Liver (tissue), 9 donors: ENCODE data around the gene RNPC3. TPM values are rescaled to one million over a fixed set of nuclear protein-coding genes. Genes with fewer than 3 reads are reported as not detected.

ENCODE experiments used
- DNase-seq: peaks from one replicate; pipeline ENCODE4 v3.0.0-alpha.2; 2017; ENCODE audit warnings: low spot score
- H3K27ac ChIP-seq, 2 donors: one replicate each; pipeline ENCODE4 v1.7.0; 2013; ENCODE audit warnings: inconsistent platforms in 2 of 2, low read length in 2 of 2, control low read depth in 1 of 2, low read depth in 1 of 2, mild to moderate bottlenecking in 1 of 2
- H3K27me3 ChIP-seq, 4 donors: one replicate each; pipeline versions ENCODE4 v1.6.1 to v1.7.0; 2013; ENCODE audit warnings: low read length in 3 of 4, inconsistent platforms in 1 of 4, mild to moderate bottlenecking in 1 of 4, moderate library complexity in 1 of 4; ENCODE audit not compliant: control insufficient read depth in 4 of 4, insufficient read depth in 4 of 4
- H3K36me3 ChIP-seq, 4 donors: one replicate each; pipeline versions ENCODE4 v1.6.1 to v1.7.0; 2013; ENCODE audit warnings: low read length in 3 of 4, mild to moderate bottlenecking in 3 of 4, low read depth in 1 of 4, moderate library complexity in 1 of 4; ENCODE audit not compliant: control insufficient read depth in 4 of 4, insufficient read depth in 3 of 4
- H3K4me1 ChIP-seq, 4 donors: one replicate each; pipeline versions ENCODE4 v1.6.1 to v1.7.0; 2013; ENCODE audit warnings: low read length in 3 of 4, mild to moderate bottlenecking in 3 of 4, moderate library complexity in 1 of 4; ENCODE audit not compliant: control insufficient read depth in 4 of 4, insufficient read depth in 4 of 4
- H3K4me3 ChIP-seq, 3 donors: one replicate each; pipeline versions ENCODE4 v1.6.1 to v1.7.0; 2013; ENCODE audit warnings: low read length in 3 of 3, control low read depth in 1 of 3, low read depth in 1 of 3, mild to moderate bottlenecking in 1 of 3
- H3K9ac ChIP-seq, 2 donors: one replicate each; pipeline ENCODE4 v1.7.0; 2013; ENCODE audit warnings: low read length in 2 of 2, mild to moderate bottlenecking in 2 of 2, moderate library complexity in 2 of 2, control low read depth in 1 of 2, low read depth in 1 of 2
- H3K9me3 ChIP-seq, 4 donors: one replicate each; pipeline versions ENCODE4 v1.6.1 to v1.7.0; 2013; ENCODE audit warnings: low read length in 3 of 4; ENCODE audit not compliant: control insufficient read depth in 4 of 4
- EGR1 ChIP-seq, 2 donors: IDR thresholded peaks; 2 replicates each; pipeline ENCODE4 v1.6.1; 2016 to 2018; ENCODE audit warnings: antibody characterized with exemption in 2 of 2, low read depth in 2 of 2
- FOXA1 ChIP-seq: IDR thresholded peaks from 2 replicates; pipeline ENCODE4 v1.6.1; 2016; ENCODE audit warnings: antibody characterized with exemption
- FOXA2 ChIP-seq: IDR thresholded peaks from 2 replicates; pipeline ENCODE4 v1.6.1; 2016; ENCODE audit warnings: antibody characterized with exemption
- GABPA ChIP-seq, 2 donors: IDR thresholded peaks in 1 of 2; conservative IDR thresholded peaks in 1 of 2; 2 replicates each; pipeline ENCODE4 v1.6.1; 2016; ENCODE audit warnings: antibody characterized with exemption in 2 of 2, mild to moderate bottlenecking in 1 of 2, moderate library complexity in 1 of 2
- HNF4A ChIP-seq, 2 donors: conservative IDR thresholded peaks; 2 replicates each; pipeline ENCODE4 v1.6.1; 2016; ENCODE audit warnings: antibody characterized with exemption in 2 of 2, mild to moderate bottlenecking in 2 of 2
- HNF4G ChIP-seq: IDR thresholded peaks from 2 replicates; pipeline ENCODE4 v1.6.1; 2016; ENCODE audit warnings: antibody characterized with exemption
- JUND ChIP-seq, 2 donors: IDR thresholded peaks; 2 replicates each; pipeline ENCODE4 v1.6.1; 2016; ENCODE audit warnings: antibody characterized with exemption in 2 of 2
- NR2F2 ChIP-seq: IDR thresholded peaks from 2 replicates; pipeline ENCODE4 v1.6.1; 2016; ENCODE audit warnings: antibody characterized with exemption
- RAD21 ChIP-seq, 2 donors: IDR thresholded peaks; 2 replicates each; pipeline ENCODE4 v1.6.1; 2016; ENCODE audit warnings: antibody characterized with exemption in 2 of 2, mild to moderate bottlenecking in 2 of 2
- RXRA ChIP-seq, 2 donors: IDR thresholded peaks; 2 replicates each; pipeline ENCODE4 v1.6.1; 2017 to 2018; ENCODE audit warnings: antibody characterized with exemption in 2 of 2, mild to moderate bottlenecking in 1 of 2
- SP1 ChIP-seq: IDR thresholded peaks from 2 replicates; pipeline ENCODE4 v1.6.1; 2018; ENCODE audit warnings: antibody characterized with exemption, mild to moderate bottlenecking
- TAF1 ChIP-seq: conservative IDR thresholded peaks from 2 replicates; pipeline ENCODE4 v1.6.1; 2016; ENCODE audit warnings: antibody characterized with exemption, mild to moderate bottlenecking
- YY1 ChIP-seq: IDR thresholded peaks from 2 replicates; pipeline ENCODE4 v1.6.1; 2016; ENCODE audit warnings: antibody characterized with exemption, mild to moderate bottlenecking
- WGBS: extraction: QIAGEN DNeasy Blood & Tissue Kit; methylation state at CpG from one replicate; pipeline ENCODE4 v1.1.7; 2013; 5-methylcytosine and 5-hydroxymethylcytosine counted together
- polyA plus RNA-seq, 2 donors: library from polyadenylated mRNA; stranded (reverse) in 1 of 2; unstranded in 1 of 2; fragments of 200-250 nt in 1 of 2; fragments of >200 nt in 1 of 2; fragmentation: Nextera tagmentation in 1 of 2; extraction: Ambion mirVana in 1 of 2; gene quantifications; one replicate each; pipeline versions ENCODE4 v1.2.1 to v1.2.3, GENCODE V29; 2013 to 2015
- total RNA-seq, 2 donors: library from RNA; depleted of rRNA; stranded (reverse); fragments of >200 nt; gene quantifications; one replicate each; pipeline ENCODE4 v1.2.3, GENCODE V29; 2014
- TF ChIP-seq, protein P1 (sequence below): fragments of 150-350 bp; IDR thresholded peaks from 2 replicates; pipeline ENCODE4 v1.5.1; 2017; ENCODE audit warnings: improper control_type of control experiment, low read depth, low read length; ENCODE audit not compliant: missing input control
- TF ChIP-seq, protein P2 (sequence below): IDR thresholded peaks from 2 replicates; pipeline ENCODE4 v1.6.1; 2016; ENCODE audit warnings: antibody characterized with exemption
- TF ChIP-seq, protein P3 (sequence below): IDR thresholded peaks from 2 replicates; pipeline ENCODE4 v1.6.1; 2016; ENCODE audit warnings: antibody characterized with exemption, mild to moderate bottlenecking
- TF ChIP-seq, protein P4 (sequence below): IDR thresholded peaks from 2 replicates; pipeline ENCODE4 v1.6.1; 2016; ENCODE audit warnings: antibody characterized with exemption
- TF ChIP-seq, protein P5 (sequence below): IDR thresholded peaks from 2 replicates; pipeline ENCODE4 v1.6.1; 2016; ENCODE audit warnings: antibody characterized with exemption
- donor health status: healthy.
- donor health status: healthy.
- donor health status: healthy.
- donor health status: healthy.
- donor health status: healthy.

The RNPC3 gene
- total and polyA plus RNA-seq, 4 donors, result 4.2 to 18.0 (median 9.6) TPM

DNA sequence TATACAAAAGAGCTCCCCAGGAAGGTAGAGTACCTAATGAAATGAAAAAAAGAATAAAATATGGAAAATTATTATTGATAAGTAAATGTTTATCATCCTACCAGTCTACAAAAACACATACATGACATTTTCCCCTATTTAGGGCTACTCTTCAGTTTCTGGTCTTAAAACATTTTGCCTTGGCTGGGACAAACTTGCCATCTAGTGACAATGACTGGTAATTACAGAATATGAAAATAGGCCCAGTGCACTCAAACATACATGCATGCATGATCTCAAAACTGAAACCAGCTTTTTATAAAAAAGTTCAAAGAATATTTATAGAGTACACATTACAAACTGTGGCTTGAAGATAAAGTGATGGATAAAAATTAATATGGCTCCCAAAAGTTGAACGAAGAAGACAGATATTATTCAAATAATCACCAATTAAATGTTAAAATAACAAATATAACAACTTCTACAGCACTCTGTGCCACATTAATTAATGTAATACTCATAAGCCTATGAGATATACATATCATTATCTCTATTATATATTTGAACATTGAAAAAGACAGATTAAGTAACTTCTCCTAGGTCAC is 10.5 kb upstream of the RNPC3 start:
- no peak overlapping the region for H3K9ac ChIP-seq
- no peak overlapping the region for H3K4me3 ChIP-seq
- no peaks in the 10 kb centered on the region for H3K4me1 ChIP-seq
- H3K27ac ChIP-seq, result no peak overlapping the region
- H3K36me3 ChIP-seq, result no peaks in the 10 kb centered on the region
- WGBS, result 42% methylated on average over 1 of the region's 1 CpG
- DNase-seq, result no peak
- TF ChIP-seq RAD21 (IDR thresholded peaks at IDR 0.05) (peak; percentile 89 to 93), JUND (IDR thresholded peaks at IDR 0.05) (no peak), FOXA2 (no peak)
- TF ChIP-seq, protein P1, sequence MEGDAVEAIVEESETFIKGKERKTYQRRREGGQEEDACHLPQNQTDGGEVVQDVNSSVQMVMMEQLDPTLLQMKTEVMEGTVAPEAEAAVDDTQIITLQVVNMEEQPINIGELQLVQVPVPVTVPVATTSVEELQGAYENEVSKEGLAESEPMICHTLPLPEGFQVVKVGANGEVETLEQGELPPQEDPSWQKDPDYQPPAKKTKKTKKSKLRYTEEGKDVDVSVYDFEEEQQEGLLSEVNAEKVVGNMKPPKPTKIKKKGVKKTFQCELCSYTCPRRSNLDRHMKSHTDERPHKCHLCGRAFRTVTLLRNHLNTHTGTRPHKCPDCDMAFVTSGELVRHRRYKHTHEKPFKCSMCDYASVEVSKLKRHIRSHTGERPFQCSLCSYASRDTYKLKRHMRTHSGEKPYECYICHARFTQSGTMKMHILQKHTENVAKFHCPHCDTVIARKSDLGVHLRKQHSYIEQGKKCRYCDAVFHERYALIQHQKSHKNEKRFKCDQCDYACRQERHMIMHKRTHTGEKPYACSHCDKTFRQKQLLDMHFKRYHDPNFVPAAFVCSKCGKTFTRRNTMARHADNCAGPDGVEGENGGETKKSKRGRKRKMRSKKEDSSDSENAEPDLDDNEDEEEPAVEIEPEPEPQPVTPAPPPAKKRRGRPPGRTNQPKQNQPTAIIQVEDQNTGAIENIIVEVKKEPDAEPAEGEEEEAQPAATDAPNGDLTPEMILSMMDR, result peak; percentile 75
- no peaks in the 10 kb centered on the region for H3K9me3 ChIP-seq
- H3K27me3 ChIP-seq, result no peaks in the 10 kb centered on the region

DNA sequence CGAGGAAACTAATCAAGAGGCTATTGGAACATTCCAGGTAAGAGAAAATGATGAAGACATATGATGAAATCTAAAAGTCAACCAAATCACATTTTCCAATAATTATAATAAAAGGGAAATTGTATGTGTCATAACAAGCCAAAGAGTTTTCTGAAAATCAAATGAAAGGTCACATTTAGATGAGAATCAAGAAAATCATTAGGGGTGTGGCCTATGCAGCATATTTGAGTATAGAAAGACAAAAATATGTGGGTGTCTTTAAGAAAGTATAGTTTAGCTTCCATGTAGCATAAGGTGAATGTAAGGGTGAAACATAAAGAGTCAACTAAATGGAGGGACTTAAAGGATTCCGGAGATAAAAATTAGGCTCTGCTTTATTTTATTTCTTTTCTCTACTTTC is 9.2 kb upstream of the RNPC3 start:
- H3K9ac ChIP-seq, result no peak overlapping the region
- H3K9me3 ChIP-seq, result no peaks in the 10 kb centered on the region
- no peak for TF ChIP-seq YY1
- TF ChIP-seq, protein P2, sequence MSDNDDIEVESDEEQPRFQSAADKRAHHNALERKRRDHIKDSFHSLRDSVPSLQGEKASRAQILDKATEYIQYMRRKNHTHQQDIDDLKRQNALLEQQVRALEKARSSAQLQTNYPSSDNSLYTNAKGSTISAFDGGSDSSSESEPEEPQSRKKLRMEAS, result no peak
- TF ChIP-seq, protein P3, sequence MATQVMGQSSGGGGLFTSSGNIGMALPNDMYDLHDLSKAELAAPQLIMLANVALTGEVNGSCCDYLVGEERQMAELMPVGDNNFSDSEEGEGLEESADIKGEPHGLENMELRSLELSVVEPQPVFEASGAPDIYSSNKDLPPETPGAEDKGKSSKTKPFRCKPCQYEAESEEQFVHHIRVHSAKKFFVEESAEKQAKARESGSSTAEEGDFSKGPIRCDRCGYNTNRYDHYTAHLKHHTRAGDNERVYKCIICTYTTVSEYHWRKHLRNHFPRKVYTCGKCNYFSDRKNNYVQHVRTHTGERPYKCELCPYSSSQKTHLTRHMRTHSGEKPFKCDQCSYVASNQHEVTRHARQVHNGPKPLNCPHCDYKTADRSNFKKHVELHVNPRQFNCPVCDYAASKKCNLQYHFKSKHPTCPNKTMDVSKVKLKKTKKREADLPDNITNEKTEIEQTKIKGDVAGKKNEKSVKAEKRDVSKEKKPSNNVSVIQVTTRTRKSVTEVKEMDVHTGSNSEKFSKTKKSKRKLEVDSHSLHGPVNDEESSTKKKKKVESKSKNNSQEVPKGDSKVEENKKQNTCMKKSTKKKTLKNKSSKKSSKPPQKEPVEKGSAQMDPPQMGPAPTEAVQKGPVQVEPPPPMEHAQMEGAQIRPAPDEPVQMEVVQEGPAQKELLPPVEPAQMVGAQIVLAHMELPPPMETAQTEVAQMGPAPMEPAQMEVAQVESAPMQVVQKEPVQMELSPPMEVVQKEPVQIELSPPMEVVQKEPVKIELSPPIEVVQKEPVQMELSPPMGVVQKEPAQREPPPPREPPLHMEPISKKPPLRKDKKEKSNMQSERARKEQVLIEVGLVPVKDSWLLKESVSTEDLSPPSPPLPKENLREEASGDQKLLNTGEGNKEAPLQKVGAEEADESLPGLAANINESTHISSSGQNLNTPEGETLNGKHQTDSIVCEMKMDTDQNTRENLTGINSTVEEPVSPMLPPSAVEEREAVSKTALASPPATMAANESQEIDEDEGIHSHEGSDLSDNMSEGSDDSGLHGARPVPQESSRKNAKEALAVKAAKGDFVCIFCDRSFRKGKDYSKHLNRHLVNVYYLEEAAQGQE, result no peak
- TF ChIP-seq SP1, result no peak
- no peak for TF ChIP-seq FOXA1
- TF ChIP-seq, protein P4, sequence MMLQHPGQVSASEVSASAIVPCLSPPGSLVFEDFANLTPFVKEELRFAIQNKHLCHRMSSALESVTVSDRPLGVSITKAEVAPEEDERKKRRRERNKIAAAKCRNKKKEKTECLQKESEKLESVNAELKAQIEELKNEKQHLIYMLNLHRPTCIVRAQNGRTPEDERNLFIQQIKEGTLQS, result no peak
- TF ChIP-seq HNF4A (conservative IDR thresholded peaks at IDR 0.05), result no peak
- no peak for TF ChIP-seq HNF4G
- no peak for TF ChIP-seq EGR1 (IDR thresholded peaks at IDR 0.05; ENCODE audit: low read depth in 2 of 2)
- no peak for TF ChIP-seq RXRA (IDR thresholded peaks at IDR 0.05)
- no peak for TF ChIP-seq GABPA (IDR thresholded peaks at IDR 0.05 in 1 of 2, conservative IDR thresholded peaks at IDR 0.05 in 1 of 2)
- TF ChIP-seq, protein P5, sequence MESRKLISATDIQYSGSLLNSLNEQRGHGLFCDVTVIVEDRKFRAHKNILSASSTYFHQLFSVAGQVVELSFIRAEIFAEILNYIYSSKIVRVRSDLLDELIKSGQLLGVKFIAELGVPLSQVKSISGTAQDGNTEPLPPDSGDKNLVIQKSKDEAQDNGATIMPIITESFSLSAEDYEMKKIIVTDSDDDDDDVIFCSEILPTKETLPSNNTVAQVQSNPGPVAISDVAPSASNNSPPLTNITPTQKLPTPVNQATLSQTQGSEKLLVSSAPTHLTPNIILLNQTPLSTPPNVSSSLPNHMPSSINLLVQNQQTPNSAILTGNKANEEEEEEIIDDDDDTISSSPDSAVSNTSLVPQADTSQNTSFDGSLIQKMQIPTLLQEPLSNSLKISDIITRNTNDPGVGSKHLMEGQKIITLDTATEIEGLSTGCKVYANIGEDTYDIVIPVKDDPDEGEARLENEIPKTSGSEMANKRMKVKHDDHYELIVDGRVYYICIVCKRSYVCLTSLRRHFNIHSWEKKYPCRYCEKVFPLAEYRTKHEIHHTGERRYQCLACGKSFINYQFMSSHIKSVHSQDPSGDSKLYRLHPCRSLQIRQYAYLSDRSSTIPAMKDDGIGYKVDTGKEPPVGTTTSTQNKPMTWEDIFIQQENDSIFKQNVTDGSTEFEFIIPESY, result no peak
- no peak for TF ChIP-seq JUND (IDR thresholded peaks at IDR 0.05)
- no peak for TF ChIP-seq TAF1
- TF ChIP-seq NR2F2, result no peak
- no peaks in the 10 kb centered on the region for H3K36me3 ChIP-seq
- no peak overlapping the region for H3K4me3 ChIP-seq
- H3K4me1 ChIP-seq, result no peaks in the 10 kb centered on the region
- WGBS, result 99% methylated on average over 2 of the region's 2 CpGs
- no peaks in the 10 kb centered on the region for H3K27me3 ChIP-seq
- no peak overlapping the region for H3K27ac ChIP-seq
- DNase-seq, result no peak
